CD4-positive, alpha-beta T cell treated with Interleukin-4 for 1 hour (primary cell): ENCODE results near the gene SPON1.
A peak's percentile ranks its signal among the peaks of the same experiment; 100 is the strongest.

Experiments used
- DNase-seq, 2 donors: peaks; one replicate each; pipeline ENCODE4 v3.0.0-alpha.2; 2020 to 2022

Gene SPON1

GRCh38 chr11:13944911-13945425 lies 17.6 kb upstream of the SPON1 start:
- DNase-seq = no peak

GRCh38 chr11:13947379-13947778 lies 15.1 kb upstream of the SPON1 start:
- no peak for DNase-seq

- no peak for DNase-seq
Observed at GRCh38 chr11:13949876-13950275, 12.6 kb upstream of the SPON1 start.

- DNase-seq = no peak
Observed at GRCh38 chr11:13952221-13952620, 10.3 kb upstream of the SPON1 start.

GRCh38 chr11:13952668-13953067 lies 9.9 kb upstream of the SPON1 start:
- no peak for DNase-seq

- no peak for DNase-seq
Observed at GRCh38 chr11:13954591-13954990, 7.9 kb upstream of the SPON1 start.

GRCh38 chr11:13955971-13956421 lies 6.5 kb upstream of the SPON1 start:
- DNase-seq = peak; percentile 65 to 67

GRCh38 chr11:13956988-13957387 lies 5.5 kb upstream of the SPON1 start:
- no peak for DNase-seq

- no peak for DNase-seq
Observed at GRCh38 chr11:13958641-13959400, 3.7 kb upstream of the SPON1 start.

GRCh38 chr11:13962198-13962561 lies 343 bp upstream of the SPON1 start:
- no peak for DNase-seq

GRCh38 chr11:13963169-13963948 lies 836 bp downstream of the SPON1 start:
- peak; percentile 19 for DNase-seq

- no peak for DNase-seq
Observed at GRCh38 chr11:13963949-13964770, 1.6 kb downstream of the SPON1 start.

- no peak for DNase-seq
Observed at GRCh38 chr11:13964771-13965074, 2.2 kb downstream of the SPON1 start.

GRCh38 chr11:13965337-13965736 lies 2.8 kb downstream of the SPON1 start:
- no peak for DNase-seq

GRCh38 chr11:13966013-13966412 lies 3.5 kb downstream of the SPON1 start:
- no peak for DNase-seq

- DNase-seq = no peak
Observed at GRCh38 chr11:13966486-13966885, 4.0 kb downstream of the SPON1 start.

GRCh38 chr11:13970986-13971385 lies 8.5 kb downstream of the SPON1 start:
- DNase-seq = no peak

- DNase-seq = no peak
Observed at GRCh38 chr11:13972043-13972910, 9.8 kb downstream of the SPON1 start.

GRCh38 chr11:13972944-13973343 lies 10.4 kb downstream of the SPON1 start:
- DNase-seq = no peak

- DNase-seq = no peak
Observed at GRCh38 chr11:13974631-13975030, 12.1 kb downstream of the SPON1 start.

- DNase-seq = no peak
Observed at GRCh38 chr11:13983081-13983751, 20.7 kb downstream of the SPON1 start.
